SHP77 treated with DMSO at 0.1 percent for 48 hours (cell line): ENCODE results near the gene FUT4.
"Not testable (repeated sequence)": the region's sequence is repeated elsewhere in the genome, so short reads cannot be mapped to it uniquely, and the experiment has no call there.

Source experiments
- DNase-seq: peaks from one replicate; lab custom pipeline; 2025; lab: John Stamatoyannopoulos, UW

The FUT4 gene, protein sequence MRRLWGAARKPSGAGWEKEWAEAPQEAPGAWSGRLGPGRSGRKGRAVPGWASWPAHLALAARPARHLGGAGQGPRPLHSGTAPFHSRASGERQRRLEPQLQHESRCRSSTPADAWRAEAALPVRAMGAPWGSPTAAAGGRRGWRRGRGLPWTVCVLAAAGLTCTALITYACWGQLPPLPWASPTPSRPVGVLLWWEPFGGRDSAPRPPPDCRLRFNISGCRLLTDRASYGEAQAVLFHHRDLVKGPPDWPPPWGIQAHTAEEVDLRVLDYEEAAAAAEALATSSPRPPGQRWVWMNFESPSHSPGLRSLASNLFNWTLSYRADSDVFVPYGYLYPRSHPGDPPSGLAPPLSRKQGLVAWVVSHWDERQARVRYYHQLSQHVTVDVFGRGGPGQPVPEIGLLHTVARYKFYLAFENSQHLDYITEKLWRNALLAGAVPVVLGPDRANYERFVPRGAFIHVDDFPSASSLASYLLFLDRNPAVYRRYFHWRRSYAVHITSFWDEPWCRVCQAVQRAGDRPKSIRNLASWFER

DNA sequence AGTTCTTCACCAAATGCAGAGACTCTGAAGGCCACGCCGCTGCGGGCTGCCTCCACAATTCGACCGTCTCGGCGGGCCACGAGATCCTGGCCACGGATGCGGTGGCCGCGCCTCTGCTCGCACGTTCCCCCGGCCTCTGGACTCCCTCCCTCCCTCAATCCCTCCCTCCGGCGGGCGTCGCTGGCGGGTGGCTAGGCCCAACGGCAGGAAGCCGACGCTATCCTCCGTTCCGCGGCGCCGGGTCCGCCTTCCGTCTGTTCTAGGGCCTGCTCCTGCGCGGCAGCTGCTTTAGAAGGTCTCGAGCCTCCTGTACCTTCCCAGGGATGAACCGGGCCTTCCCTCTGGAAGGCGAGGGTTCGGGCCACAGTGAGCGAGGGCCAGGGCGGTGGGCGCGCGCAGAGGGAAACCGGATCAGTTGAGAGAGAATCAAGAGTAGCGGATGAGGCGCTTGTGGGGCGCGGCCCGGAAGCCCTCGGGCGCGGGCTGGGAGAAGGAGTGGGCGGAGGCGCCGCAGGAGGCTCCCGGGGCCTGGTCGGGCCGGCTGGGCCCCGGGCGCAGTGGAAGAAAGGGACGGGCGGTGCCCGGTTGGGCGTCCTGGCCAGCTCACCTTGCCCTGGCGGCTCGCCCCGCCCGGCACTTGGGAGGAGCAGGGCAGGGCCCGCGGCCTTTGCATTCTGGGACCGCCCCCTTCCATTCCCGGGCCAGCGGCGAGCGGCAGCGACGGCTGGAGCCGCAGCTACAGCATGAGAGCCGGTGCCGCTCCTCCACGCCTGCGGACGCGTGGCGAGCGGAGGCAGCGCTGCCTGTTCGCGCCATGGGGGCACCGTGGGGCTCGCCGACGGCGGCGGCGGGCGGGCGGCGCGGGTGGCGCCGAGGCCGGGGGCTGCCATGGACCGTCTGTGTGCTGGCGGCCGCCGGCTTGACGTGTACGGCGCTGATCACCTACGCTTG, at the start of gene FUT4:
FUT4 (plus strand) TSS at position 227 of the 951 bp plus-strand sequence; CDS start at position 440, 213 bp downstream.
- no peak for DNase-seq

GRCh38 chr11:94494126-94494680, 49.5 kb upstream of the FUT4 start:
- DNase-seq = no peak

DNA sequence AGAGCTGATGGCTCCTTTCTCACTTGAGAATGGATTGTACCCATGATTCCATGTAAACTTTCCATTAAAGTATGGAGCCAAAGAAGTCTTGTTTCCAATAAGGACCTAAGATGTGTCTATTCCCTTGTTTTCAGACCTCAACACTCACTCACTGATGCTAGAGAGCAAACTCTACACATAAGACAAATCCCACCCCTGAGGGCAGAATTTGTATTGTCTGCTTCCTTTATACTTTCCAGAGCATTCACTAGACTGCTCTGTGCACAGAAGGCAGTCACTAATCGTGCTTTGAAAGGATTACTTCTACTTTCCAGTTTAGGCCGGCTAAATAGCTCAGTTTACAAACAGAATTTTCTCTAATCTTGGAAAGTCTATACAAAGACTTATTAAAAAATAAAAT, 43.5 kb upstream of the FUT4 start:
- no peak for DNase-seq

DNA sequence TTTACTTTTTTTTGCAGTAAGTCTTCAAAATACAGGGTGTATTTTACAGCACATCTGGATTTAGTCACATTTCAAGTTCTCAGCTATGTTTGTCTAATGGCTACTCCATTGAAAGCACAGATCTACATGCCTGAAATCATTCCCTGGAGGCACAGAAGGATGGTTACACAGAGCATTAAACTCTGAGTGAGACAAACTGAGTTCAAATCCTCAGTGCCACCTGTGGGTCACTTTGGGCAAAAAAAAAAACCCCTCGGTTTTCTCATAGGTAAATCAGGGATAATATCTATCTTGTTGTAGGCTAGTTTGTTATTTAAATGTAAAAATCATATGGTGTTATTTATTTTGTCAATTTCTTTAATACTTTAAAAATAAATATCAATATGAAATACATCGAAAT, 42.2 kb upstream of the FUT4 start:
- no peak for DNase-seq

GRCh38 chr11:94504689-94505293, 38.9 kb upstream of the FUT4 start:
- no peak for DNase-seq

GRCh38 chr11:94506513-94506912, 37.2 kb upstream of the FUT4 start:
- DNase-seq = not testable (repeated sequence)

- no peak for DNase-seq
Measured at GRCh38 chr11:94507485-94507884, 36.2 kb upstream of the FUT4 start.

- DNase-seq = no peak
Measured at GRCh38 chr11:94511932-94512781, 31.6 kb upstream of the FUT4 start, which contains the start of gene C11orf97. Gene C11orf97, plus strand, starts transcription at chr11:94512461. Its CDS starts 68 bp downstream, at chr11:94512529.

DNA sequence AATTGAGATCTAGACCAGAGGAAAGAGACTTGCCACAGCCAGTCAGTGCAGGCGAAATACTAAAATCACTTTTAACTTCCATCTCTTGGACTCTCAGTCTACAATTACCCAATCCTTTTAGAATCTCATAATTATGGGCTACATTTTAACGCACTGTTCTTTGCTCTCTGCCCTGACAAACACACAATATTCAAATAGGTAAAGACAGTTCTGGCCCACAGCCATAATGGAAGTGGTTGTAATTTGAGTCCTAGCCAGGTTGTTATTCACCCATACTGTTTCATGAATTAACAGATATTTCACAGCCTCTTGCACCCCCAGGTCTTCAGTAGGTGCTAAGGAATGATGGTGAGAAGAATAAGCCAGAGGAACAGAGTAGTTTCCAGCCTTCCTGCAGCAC, 30.6 kb upstream of the FUT4 start:
- DNase-seq = no peak

DNA sequence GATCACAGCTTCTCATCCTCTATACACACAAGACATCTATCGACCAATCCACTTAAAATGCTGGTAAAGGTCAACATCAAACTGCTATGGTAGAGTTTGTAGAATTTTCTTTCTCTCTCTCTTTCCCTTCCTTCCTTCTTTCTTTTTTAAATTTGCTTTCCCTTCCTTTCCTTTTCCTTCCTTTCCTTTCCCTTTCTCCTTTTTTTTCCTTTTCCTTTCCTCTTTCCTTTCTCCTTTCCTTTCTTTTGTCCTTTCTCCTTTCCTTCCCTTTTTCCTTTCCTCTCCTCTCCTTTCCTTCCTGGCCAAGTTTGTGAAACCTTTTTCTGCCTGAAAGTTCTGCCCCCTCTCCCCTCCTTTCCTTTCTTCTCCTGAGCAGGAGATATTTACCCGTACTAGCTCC, 28.3 kb upstream of the FUT4 start:
- no peak for DNase-seq

DNA sequence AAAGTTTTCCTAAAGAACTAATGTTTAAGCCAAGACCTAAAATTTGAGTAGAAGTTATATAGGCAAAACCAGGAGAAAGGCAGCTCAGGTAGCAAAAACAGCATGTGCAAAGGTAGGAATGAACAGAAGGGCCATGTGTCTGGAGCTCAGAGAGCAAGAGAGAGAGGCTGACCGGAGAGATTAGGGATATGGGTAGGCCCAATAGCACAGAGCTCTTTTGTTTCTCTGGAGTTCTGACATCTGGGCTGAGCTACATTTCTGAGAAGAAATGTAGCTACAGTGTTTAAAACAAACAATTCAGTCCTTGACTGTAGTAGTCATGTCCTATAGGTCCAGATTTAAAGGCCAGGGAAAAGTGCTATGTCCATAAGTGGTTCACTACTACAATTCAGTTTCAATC, 27.0 kb upstream of the FUT4 start:
- no peak for DNase-seq

DNA sequence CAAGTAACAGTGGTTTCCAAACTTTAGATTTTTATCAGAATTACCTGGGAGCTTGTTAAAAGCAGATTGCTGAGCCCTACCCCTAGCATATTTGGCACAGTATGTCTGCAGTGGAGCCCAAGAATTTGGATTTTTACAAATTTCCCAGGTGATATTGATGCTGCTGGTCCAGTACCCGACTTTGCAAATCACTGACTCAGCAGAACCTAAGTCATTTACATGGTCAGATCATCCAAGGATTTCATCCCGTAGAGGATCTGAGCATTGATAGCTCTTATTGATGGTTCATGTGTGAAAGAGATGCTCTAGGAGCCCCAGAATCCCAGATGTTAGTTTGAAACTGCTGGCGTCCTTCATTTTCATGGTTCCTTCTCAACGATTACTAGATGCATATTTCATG, 25.4 kb upstream of the FUT4 start:
- no peak for DNase-seq

GRCh38 chr11:94519478-94520084, 24.1 kb upstream of the FUT4 start:
- DNase-seq = no peak

DNA sequence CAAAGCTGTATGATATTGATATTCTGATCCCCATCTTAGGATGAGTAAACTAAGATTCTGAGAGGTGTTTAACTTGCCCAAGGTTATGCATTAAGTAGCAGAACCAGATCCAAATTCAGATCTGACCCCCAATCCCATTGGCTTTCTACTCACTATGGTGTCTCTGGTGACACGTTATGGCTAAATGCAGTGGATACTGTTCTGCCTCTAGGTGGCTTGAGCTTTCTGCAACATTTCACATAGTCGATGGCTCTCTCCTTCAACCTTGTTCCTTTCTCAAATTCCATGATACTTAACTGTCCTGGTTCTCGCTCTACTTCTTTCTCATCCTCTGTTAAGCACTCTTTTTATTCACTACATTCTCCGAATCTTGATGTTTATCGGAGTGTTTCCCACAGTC, 22.0 kb upstream of the FUT4 start:
- no peak for DNase-seq

DNA sequence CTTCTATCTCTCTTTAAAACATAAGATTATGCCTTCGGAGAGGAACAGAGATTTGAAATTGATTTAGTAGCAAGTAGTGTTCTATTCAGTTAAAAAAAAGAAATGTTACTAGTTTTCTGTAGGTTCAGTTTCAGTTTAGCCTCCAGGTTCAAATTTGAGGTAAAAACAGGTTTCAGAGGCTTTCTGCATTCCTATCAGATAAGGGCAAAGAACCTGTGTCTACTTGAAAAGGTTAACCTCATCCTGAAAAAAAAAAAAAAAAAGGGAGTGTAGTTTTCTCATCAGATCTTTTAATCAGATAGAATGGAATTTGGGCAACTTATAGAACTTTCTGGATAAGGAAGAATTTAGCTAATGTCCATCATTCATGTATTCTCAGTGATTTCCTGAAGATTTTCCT, 19.4 kb upstream of the FUT4 start:
- no peak for DNase-seq

DNA sequence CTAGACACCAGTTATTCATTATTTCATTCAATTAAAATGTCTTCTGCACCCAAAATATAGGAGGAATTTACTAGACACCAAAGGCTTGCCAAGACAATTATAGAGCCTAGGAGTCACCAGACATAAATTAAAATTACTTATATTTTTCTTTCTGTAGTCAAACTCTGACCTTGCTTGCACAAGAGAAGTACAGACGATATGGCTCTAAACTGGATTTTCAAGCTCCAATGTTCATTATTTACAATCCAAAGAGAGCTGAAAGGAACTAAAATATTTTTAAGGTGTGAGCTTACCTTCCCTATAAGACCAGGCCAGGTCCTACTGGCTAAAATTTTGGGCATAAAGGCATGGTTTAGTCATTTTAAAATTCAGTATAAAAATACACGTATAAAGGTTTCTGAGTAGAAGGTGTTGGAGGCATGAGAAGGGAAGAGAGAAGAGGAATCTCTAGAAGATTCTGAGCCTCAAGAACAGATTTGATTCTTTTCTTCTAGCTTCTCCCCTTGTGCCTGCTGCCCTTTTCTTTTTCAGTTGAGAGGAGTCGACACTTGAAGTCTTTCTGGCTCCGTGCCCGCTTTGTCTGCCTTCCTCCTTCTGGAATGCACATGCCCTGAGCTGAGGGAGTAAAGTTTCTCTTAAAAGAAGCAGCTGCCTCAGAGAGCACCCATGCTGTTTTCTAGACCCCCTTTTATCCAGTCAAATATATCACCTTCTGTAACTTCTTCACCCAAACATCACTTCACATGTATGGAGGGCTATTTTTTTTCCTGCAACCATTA, 18.0 kb upstream of the FUT4 start:
- DNase-seq = no peak

DNA sequence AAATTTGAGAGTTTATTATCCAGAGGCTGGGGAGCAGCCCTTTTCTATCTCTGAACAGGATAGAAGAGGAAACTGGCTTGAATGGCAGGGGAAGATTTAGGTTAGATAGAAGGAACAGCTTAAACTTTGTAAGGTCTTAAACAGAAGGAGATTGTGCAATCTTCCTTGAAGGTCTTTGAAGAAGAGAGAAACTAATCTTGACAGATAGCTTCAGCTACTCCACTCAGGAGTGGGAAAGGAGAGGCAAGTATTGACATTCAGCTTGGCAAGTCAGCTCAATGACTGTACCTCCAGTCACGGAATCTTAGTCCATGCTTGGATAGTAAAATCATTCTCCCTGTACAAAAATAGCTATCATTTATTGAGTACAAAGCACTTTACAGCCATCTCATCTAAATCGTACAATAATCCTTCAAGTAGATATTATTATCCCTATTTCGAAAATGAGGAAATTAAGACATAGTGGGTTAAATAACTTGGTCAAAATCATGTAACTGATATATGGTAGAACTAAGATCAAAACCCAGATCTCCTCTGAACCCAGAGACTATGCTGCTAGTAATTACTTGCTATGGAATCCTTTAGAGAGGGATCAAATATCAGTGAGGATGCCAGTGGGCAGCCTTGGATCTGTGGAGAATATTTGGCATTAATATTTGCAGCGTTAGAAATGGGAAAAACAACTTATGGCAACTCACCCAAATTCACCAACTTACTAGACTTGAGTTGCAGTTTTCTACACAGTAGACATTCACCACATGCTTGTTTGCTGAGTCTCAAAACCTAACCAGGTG, 16.9 kb upstream of the FUT4 start:
- no peak for DNase-seq

GRCh38 chr11:94528551-94528950, 15.2 kb upstream of the FUT4 start:
- no peak for DNase-seq

DNA sequence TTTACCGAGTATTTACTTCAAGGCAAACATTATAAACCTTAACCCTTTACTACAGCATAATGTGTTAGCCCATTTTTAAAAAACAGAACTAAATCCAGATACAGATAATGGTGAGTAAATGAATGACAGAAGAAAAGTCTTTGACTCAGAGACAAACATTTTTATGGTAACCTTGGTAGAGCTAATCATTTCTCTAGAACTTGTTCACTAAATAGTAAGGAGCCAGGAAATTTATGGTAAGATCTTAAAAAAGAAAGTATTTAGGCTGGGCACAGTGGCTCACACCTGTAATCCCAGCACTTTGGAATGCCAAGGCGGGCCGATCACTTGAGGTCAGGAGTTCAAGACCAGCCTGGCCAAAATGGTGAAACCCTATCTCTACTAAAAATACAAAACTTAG, 11.5 kb upstream of the FUT4 start:
- no peak for DNase-seq
